ENCODE data around the gene SLAMF1.
"Not testable (repeated sequence)": the region's sequence is repeated elsewhere in the genome, so short reads cannot be mapped to it uniquely, and the experiment has no call there.

SLAMF1 gene

DNA sequence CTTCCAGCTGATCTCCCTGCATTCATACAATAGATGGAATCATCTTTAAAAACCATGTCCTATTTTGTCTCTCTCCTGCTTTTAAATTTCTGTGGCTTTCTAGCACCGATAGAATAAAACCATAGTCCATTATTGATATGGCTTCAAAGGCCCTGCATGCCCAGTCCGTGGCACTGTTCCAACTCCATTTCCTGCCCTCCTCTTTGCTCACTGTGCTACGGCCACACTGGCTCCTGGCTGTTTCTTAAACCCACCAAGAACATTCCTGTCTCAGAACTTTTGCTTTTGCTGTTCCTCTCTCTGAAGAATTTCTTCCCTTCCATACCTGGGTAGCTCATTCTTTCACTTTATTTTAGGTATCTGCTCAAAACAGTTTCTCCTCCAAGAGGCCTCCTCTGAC, 7.2 kb downstream of the SLAMF1 start:
- no peak for DNase-seq

DNA sequence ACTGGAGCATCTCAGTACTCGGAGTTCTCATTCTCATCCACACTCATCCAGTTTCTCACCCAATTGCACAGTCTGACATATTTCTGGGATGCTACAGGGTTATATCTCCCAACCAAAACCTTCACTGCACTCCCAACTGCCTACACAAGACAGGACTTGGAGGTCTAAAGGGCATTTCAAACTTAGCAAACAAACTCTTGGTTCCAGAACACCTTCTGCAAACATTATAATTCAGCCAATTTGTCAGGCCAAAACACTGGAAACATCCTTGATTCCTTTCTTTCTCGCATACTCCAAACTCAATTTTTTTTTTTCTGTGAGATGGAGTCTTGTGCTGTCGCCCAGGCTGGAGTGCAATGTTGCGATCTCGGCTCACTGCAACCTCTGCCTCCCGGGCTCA, 7.9 kb downstream of the SLAMF1 start:
- no peak for DNase-seq

DNA sequence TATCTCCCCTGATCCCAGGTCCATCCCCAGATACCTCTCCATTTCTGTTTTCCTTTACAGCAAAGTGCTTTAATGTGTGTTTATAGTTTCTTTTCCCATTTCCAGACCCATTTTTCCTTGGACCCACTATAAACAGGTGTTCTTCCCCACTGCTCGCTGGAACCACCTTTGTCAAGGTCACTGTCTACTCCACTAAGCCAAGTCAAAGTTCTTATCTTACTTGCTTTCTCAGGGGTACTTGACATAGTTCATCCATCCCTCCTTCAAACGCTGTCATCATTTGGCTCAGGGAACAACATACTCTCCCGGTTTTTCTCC, 8.3 kb downstream of the SLAMF1 start:
- DNase-seq = no peak

DNA sequence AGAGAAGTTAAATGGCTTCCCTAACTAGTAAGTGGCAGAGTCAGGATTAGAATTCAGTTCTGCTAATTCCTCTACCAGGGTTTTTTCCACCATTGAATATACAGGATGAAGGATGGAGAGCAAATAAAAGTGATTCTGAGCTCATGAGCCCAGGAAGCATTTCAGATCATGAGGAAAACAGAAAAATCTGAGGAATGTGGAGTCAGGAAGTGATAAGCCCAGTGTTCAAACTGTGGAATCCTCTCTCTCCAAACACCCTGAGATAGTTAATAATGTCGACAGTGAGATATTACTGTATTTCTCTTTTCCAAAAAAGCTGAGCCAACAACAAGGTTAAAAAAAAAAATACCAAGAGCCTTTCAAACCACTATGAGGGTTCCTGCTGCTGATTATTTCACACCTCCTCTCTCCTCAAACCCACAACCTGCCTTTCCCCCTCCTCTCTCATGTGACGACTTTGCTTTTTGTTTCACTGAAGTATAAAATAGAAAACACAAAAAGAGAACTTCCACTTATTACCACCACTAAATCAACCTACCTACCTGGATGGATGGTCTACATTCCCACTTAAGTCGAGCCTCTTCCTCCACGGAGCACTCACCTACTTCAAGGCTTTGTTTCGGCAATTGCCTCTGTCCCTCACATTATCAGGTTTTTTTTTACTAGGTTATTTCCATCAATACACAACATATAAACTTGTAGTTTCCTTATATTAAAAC, 8.9 kb downstream of the SLAMF1 start:
- no peak for DNase-seq

- DNase-seq = no peak
Measured at GRCh38 chr1:160637065-160637464, 9.8 kb downstream of the SLAMF1 start.

DNA sequence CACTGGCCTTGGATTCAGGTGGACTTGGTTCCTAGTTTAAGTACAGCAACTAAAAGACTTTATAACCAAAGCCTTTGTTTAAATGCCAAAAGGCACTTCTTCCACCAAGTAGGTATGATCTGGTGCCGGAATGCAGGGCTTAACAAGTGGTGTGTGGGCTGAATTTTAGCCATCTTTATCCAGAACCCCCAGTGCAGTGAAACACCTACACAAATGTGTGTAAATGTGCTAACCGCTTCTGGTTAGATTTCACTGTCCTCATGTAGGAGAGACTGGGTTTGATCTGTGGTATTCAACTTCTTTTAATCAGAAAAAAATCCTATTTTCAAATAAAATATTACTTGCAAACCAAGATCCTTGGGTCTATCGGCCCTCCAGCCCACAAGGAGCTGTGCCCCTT, 10.3 kb downstream of the SLAMF1 start:
- no peak for DNase-seq

DNA sequence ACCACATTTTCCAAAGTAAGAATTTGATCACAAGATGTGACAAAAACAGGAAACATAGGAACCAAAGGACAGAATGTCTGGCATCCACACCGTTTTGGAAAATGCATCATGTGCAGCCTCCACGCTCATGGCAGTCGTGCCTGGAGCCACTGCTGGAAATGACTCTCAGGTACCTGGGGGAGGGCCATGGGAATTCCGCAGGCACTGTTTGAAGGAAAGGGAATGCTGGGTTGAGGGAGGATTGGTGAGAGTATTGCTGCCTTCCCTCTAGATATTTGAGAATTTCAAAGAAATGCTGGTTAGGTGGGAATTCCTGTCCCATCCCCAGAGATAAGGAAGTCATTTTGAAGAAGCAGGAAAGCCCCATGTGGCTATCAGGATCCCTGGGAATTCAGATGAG, 10.8 kb downstream of the SLAMF1 start:
- DNase-seq = no peak

GRCh38 chr1:160634543-160635491, 12.0 kb downstream of the SLAMF1 start:
- DNase-seq = no peak

DNA sequence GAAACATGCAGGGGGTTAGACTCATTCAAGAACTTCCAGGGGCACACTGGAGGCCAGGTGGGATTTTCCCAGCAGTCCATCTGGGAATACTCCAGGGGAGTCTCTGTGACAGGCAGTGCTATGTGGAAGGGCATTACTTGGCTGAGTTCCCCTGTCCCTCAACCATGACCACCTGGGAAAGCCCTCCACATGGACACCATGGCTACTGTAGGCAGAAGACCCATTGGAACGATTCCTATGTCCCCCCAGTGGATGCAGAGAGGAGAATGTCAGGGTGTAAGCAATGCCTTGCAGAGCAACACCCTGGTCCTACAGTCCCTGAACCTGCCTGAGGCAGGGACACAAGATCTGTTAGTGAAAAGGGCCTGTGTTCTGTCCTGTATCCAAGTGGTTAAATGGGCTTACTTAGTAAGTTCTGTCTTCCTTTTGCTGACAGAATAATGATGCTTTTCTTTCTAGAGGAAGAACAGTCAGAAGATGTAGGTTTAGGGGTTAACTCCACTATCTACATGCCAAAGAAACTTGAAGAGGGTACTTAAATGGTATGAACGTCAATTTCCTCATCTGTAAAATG, 13.4 kb downstream of the SLAMF1 start:
- no peak for DNase-seq

DNA sequence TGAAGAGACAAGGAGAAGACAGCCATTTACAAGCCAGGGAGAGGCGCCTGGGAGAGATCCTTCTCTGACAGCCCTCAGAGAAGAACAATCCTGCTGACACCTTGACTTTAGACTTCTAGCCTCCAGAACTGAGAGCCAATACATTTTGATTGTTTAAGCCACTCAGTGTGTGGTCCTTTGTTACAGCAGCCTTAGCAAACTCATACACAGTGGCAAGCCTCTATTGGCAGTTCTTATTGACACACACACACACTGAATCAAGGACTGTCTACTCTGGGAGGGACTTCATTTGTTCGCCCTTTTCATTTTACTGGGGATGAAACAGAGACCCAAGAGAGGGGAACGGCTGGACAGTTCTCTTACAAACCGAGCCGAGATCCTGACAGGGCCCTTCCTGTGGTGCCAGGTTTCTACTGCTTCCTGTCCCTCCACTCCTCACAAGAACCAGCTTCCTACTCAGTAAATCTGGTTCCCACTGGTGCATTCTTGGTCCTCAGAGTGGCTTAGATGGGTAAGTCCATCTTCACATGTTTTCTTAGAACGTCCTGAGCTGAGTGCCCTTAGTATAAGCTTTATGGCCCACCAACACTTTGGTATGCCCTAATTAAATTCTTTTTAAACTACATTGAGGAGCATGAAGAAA, 14.7 kb downstream of the SLAMF1 start:
- no peak for DNase-seq

DNA sequence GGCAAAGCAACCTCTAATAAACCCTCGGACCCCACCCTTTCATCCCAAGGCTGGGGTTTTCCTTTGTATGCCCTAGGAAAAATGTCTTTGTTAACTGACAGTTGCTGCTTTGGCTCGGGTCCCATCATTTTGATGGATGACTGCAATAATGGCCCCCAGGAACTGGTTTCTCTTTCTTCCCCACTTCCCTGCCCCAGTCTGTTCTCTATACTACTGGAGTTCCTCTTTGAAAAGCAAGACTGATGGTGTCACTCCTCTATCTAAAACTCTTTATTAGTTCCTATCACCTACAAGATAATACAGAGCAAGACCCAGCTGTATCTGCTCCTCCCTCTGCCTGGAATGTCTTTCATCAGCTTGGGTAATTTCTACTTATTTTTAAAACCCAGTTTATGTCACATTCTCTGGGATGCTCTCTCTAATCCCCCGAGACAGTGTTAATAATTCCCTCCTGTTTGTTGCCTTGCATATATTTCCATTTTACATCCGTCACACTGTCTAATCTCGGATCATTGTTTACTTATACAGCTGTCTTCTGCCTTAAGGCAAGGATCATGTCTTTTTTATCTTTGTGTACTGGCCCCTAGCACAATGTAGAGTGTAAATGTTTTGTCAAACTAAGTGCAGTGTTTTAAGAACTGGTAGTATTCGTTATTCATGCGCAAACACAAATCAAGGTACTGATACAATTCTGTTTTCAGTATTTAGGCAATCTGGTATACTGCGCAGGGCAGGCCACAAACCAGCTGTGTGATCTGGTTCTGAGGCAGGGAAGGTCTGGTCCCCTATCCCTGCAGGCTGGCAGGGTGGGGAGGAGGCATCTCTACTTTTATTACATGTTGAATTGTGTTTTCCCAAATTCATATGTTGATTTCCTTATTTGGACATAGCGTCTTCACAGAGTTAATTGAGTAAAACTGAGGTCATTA, 16.1 kb downstream of the SLAMF1 start:
- DNase-seq = no peak

DNA sequence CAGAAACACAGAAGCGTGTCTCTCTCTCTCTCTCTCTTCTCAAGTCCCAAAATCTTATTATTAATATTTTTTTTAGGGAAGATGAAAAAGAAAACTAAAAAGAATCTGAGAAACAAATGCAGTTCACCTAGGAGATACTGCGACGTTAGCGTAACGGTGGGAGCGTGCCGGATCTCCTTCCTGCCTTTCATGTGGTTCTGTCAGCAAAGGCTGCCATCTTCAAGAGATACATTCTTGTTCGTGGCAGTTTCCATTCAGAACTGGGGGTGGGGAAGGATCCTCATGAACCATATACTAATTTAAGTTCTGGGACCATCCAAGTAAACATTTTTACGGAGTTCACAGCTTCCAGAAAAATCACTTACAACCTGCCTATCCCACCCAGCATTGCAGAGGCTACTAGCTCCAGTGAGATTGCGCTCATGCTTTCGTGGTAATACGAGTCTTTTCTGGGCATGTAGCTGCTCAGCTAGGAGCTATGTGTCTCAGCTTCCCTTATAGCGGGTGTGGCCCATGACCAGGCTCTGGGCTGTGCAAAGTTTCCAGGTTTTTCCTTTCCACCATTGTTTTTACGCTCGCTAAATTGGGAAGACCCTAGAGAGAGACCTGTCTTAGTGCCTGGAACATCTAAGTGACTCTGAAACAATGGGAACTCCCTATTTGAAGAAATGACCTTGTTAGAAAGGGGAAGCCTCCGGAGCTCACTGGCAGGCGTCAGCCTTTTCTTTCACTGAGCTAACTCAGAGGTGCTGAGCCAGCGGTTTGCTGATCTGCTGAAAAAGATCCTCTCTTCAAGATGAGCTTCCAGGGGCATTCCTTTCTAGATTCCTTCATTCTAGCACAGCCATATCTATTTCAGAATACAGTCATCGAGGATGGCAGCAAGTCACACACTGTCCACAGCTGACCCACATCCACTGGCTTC, 17.3 kb downstream of the SLAMF1 start:
- DNase-seq = peak; percentile 67

- DNase-seq = no peak
Measured at GRCh38 chr1:160628799-160629263, 18.0 kb downstream of the SLAMF1 start.

GRCh38 chr1:160627677-160628289, 19.1 kb downstream of the SLAMF1 start:
- DNase-seq = not testable (repeated sequence)

DNA sequence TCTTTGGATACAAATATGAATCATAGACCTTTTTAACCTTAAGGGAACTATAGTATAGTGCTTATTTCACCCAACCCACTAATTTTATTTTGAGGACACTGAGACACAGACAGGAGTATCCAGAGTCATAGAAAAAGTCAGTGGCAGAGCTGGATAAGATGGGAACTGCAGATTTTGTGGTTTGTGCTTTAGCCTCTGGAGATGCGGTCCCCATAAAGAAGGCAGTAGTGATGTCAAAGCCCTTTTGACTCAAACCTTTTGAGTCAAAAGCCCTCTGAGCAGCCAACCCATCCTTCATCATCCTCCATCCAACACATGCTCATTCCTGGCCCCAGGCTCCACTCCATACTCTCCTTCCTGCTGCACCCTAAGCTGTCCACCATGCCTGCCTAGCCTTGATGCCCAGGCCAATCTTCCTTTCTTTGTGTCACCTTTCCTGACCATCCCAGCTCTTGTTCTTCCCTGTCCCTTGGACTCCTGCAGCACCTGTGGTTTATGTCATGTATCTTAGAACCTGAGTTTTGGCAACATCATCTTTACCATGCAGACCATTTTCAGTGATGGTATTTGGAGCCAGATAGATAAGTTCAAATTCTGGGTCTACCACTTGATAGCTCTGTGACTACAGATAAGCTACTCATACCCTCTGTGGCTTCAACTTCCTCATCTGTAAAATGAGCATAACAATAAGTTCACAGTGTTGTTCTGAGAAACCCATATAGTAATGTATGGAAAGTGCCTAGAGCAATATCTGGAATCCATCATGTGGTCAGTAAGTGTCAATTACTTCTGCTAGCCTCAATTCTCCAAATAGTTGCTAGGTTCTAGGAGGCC, 20.1 kb downstream of the SLAMF1 start:
- DNase-seq = no peak

DNA sequence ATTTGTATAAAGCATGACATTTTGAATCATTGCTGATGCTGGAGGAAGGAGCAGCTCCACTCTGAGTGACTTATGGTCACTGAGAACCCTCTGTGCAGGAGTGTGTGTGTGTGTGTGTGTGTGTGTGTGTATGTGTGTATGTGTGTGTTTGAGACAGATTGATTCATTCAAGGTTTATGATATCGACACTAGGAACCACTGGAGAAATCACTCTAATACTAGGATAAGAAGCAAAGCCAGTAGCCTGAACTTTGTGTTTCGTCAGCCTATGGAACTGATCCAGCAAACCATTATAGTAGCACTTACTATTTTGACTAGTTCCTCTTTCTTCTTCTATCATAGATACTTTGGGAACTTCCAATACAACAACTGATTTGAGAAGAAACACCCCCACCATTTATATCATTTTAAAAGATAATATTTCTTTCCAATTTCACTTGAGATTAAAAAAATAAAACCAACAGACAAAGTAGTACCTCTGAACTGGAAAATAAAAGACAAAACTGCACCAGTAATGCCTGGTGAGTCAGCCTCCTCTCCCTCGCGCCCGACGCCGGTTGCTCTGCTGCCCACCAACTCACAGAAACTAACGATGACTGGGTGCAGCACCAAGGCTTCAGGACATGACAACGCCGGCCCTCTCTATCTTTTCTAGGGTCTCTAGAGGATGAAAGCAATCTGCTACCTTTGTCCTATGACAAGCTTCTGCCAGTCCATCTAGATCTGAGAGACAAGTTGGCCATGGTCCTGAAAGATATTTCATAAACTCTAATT, 20.9 kb downstream of the SLAMF1 start:
- DNase-seq = peak; percentile 38

DNA sequence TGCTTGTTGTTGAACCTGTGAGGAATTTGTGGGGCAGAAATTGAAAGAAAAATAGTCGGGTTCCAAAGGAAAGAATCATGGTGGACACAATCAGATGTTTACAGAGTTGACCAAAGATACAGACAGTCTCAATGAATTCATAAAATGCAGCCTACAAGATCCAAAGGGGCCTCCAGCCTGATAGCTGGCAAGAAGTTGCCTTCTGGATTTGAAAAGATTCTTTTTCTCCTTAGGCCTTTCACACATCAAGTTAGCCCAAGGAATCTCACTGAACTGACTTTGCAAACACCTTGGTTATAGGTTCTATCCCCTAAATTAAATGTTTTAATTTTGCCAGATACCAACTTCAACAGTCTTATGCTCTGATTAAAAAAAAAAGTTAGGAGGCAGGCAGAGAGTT, 21.5 kb downstream of the SLAMF1 start:
- DNase-seq = no peak

GRCh38 chr1:160624464-160624863, 22.4 kb downstream of the SLAMF1 start:
- no peak for DNase-seq

DNA sequence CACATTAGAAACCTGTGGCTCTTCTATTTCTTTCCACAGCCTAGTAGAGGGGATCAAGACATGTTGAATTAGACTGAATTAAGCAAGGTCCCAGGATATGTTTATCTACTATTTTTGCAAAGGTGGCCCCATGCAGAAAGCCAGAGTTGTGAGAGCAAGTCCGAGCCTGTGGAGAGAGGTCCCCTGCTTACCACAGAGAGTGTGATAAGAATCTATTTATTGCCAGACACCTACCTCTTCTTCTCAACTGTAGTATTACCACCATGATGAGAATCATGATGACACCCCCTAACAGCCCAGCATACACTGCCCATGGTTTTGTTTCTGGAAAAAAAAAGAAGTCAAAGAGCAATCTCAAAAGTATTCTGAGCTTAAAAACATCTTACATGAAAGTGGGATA, 23.0 kb downstream of the SLAMF1 start:
- no peak for DNase-seq
